A549 (cell line): Measurements from ENCODE around the gene IQSEC3.

Experiments used
- JUNB ChIP-seq: fragments of >200 bp; sonication (Bioruptor Twin); formaldehyde crosslinking; IDR thresholded peaks from 2 replicates; pipeline ENCODE4 v1.6.1; 2016
- MAZ ChIP-seq: fragments of 150-350 bp; IDR thresholded peaks from 2 replicates; pipeline ENCODE4 v1.6.1; 2014; ENCODE audit warnings: antibody characterized with exemption, low read depth, low read length, borderline replicate concordance
- SREBF2 ChIP-seq: fragments of 450-650 bp; IDR thresholded peaks from 2 replicates; pipeline ENCODE4 v1.6.1; 2014; ENCODE audit warnings: mild to moderate bottlenecking, moderate library complexity
- TF ChIP-seq, protein P1 (sequence below): fragments of >200 bp; sonication (Bioruptor Twin); formaldehyde crosslinking; IDR thresholded peaks from 3 replicates; pipeline ENCODE4 v1.5.1; 2016

- TF ChIP-seq MAZ (no peak), SREBF2 (no peak), JUNB (no peak)
- TF ChIP-seq, protein P1, sequence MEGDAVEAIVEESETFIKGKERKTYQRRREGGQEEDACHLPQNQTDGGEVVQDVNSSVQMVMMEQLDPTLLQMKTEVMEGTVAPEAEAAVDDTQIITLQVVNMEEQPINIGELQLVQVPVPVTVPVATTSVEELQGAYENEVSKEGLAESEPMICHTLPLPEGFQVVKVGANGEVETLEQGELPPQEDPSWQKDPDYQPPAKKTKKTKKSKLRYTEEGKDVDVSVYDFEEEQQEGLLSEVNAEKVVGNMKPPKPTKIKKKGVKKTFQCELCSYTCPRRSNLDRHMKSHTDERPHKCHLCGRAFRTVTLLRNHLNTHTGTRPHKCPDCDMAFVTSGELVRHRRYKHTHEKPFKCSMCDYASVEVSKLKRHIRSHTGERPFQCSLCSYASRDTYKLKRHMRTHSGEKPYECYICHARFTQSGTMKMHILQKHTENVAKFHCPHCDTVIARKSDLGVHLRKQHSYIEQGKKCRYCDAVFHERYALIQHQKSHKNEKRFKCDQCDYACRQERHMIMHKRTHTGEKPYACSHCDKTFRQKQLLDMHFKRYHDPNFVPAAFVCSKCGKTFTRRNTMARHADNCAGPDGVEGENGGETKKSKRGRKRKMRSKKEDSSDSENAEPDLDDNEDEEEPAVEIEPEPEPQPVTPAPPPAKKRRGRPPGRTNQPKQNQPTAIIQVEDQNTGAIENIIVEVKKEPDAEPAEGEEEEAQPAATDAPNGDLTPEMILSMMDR = no peak
Observed at GRCh38 chr12:218221-218620, 151.7 kb downstream of the IQSEC3 start.
